Measurements from ENCODE around the gene CAPZA3. TPM values are rescaled to one million over a fixed set of nuclear protein-coding genes. Genes with fewer than 3 reads are reported as not detected.
"Not testable (repeated sequence)": the region's sequence is repeated elsewhere in the genome, so short reads cannot be mapped to it uniquely, and the experiment has no call there.

Gene CAPZA3, protein sequence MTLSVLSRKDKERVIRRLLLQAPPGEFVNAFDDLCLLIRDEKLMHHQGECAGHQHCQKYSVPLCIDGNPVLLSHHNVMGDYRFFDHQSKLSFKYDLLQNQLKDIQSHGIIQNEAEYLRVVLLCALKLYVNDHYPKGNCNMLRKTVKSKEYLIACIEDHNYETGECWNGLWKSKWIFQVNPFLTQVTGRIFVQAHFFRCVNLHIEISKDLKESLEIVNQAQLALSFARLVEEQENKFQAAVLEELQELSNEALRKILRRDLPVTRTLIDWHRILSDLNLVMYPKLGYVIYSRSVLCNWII
- total RNA-seq (2014; rRNA removed; shearing (Covaris generic)): not detected in 2 replicates

DNA sequence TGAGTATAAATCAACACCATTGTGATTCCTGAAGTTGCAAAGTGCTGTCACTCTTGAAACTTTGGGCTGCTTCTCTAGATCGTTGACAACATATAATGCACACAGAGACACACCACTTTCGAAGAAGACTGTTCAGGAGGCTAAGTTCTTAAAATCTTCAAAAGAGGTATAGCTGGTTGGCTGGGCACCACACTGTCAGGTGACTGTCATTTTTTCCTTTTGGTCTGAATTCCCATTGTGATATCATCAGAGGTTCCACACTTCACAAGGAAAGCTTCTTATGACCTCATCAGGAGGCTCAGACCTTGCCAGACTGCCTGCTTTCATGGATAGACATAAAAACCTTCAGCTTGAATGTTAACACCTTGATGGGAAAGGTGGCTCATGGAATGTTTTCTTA is at the start of gene CAPZA3, which contains the start of gene PLCZ1:
CAPZA3 (plus strand) TSS at position 301 of the 400 bp plus-strand sequence. CDS start 150 bp downstream, outside the sequence.
PLCZ1 (minus strand) TSS at position 194 of the 400 bp plus-strand sequence. CDS start 641 bp downstream, outside the sequence.
- no peak for DNase-seq (ENCODE audit: low read depth)

DNA sequence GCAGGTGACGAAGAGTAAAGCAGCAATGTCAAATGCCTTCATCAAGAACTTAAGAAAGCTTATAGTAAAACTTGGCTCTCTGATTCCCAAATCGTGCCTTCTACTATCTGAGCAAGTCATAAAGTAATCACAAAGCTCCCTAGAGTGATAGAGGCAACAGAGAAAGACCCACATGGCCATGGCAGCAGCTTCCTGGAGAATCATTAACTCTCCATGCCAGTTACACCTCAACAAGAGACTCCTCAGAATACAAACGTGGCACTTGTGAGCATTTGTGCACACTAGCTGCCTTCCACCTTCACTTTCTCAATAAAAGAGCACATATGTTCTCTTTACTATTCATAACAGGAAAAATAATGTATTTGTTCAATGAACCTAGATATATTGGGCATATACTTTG is 48.1 kb upstream of the CAPZA3 start:
- DNase-seq (ENCODE audit: low read depth): no peak

DNA sequence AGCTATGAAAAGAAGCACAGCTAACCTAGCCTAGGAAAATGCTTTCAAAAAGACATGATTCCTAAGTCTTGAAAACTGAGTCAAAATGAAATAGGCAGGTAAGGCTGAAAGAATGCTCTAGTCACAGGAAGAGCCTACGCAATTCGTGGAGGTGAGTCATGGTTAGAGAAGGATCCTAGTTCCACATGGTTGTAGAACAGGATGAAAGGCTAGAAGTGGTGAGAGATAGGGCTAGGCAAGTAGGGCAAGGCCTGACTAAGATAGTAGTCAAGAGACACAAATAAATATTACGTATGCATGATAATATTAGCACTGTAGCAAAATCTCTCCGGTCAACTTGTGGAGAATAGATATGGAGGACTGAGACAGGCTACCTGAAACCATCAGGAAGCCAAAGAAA is 47.3 kb upstream of the CAPZA3 start:
- no peak for DNase-seq (ENCODE audit: low read depth)

DNA sequence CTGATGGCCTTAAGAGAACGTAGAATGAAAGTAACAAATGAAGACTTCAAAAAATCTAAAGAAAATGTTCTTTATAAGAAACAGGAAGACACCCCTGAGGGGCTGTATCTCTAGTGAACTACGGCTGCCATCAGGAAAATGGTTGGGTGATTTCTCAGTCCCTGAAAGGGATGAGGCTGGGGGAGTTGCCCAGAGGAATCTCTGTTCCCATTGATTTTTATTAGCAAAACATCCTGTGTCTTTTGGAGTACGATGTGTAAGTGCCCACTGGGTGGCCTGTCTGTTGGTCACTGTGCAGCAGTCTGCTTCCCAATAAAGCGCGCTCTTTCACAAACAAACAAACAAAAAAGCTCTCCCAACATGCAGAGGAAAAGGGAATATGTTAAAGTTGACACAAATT is 43.9 kb upstream of the CAPZA3 start:
- not testable (repeated sequence) for DNase-seq (ENCODE audit: low read depth)

DNA sequence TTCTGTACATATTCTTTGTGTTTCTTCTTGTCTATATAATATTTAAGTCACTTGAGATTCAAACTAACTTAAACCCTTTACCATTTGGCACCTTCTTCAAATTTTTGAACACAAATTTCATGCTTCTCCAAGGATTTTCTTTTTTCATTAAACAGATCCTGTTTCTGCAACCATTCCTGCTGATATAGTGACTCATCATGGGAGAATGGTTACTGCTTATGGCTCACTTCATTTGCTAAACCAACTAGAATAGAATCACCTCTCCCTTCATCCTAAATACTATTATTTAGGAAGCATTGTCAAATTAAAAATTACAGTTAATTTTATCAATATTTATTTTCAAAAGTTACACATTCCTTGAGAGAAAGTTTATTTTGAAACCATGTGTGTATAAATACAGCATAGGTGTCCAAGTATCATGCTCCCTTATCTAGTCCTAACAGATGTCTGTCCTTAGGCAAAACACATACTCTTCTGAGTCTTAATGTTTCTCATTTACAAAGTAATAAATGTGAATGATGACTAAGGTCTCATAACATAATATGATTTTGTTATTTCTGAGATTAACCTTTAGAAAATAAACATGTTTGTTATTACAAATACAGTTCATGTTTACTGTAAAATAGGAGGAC is 40.8 kb upstream of the CAPZA3 start:
- no peak for DNase-seq (ENCODE audit: low read depth)

DNA sequence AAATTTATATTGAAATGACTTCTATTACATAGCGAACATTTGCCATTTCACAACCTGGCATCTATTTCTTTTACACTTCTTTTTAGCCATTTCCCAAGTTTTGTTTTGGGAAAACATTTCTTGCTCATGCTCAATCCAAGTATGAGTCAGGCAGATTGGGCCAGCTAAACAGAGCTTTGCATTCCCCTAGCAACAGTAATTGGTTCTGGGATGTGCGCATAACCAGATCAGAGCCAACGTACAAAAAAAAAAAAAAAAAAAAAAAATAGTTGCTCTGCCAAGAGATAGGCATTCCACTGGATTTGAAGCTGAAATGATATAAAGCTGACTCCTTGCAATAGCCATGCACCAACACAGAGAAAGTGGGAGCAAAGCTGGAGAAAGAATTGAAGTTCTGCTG is 37.6 kb upstream of the CAPZA3 start:
- DNase-seq (ENCODE audit: low read depth): no peak

DNA sequence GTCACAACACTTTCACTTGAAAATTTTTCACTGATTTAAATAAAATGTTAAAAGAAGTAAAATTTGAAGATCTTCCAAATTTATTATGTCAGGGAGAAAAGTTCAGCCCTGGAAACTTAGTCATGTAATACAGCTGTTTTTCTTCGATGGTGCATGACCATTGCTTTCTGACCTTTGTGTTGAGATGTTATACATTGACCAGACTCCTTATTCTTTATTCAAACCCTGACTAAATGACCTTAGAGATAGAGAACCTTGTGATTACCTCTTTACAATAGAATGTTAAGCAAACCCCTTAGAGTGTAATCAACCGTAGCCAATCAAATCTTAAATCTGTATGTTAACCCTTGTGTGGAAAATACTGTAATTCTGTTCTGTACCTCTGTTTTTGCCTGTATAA is 34.6 kb upstream of the CAPZA3 start:
- no peak for DNase-seq (ENCODE audit: low read depth)

DNA sequence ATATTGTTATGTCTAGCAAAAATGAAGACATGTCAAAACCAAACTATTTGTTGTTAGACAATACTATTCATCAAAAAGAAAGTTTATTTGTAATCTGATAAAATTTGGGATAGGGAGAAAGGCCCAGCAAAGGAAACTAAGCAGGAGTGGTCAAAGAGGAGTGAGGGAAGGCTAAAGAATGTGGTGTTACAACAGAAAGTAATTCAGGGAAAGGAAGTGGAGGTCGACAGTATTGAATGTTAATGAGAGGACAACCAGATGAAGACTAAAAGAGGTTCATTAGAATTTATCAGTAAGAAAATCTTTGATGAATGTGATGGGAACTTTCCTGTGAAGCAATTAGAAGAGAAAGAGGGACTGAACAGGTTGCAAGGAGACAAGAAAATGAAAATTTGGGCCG is 34.0 kb upstream of the CAPZA3 start:
- DNase-seq (ENCODE audit: low read depth): no peak

DNA sequence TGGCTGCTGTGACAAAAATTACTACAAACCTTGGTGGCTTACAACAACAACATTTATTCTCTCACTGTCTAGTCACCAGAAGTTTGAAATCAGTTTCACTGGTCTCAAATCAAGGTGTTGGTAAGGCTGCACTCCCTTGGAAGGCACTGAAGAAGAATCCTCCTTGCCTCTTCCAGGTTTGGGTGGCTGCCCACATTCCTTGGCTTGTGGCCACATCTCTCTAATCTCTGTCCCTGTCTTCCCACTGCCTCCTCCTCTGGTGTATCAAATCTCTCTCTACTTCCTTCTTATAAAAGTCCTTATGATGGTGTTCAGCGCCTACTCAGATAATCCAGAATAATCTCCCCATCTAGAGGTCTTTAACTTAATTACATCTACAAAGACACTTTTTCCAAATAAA is 31.1 kb upstream of the CAPZA3 start:
- no peak for DNase-seq (ENCODE audit: low read depth)

DNA sequence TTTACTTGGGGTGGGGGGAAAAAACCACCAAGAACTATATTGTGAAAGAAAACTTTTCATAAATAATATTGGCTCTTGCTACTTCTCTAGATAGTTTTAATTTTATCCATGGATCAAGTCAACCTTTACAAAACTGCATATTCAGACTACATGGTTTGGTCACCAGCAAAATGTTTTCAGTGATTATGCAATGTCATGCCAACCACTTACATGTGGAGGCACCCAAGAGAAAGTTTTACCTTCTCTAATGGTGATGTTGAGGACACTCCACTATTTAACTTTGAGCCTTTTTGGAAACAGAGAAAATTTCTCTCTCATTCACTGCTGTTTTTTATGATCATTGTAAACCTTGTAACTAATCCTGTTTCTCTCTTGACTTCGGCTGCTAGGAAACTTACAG is 21.7 kb upstream of the CAPZA3 start:
- no peak for DNase-seq (ENCODE audit: low read depth)

DNA sequence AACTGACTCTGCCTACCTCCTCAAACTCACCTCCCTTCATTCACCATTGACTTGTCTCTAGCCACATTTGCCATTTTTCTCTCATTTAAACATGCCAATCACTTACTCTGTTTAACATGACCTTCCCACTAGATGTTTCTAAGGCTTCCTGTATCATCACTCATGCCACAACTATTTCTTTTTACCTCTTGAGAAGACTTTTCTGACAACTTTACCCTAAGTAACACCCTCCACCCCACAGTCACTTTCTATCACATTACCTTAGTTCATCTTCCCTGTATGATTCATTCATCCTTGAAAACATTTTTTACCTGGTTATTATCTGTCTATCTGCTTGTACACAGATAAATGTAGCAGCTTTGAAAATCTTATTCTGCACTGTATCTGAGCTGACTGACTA is 19.5 kb upstream of the CAPZA3 start:
- DNase-seq (ENCODE audit: low read depth): no peak

DNA sequence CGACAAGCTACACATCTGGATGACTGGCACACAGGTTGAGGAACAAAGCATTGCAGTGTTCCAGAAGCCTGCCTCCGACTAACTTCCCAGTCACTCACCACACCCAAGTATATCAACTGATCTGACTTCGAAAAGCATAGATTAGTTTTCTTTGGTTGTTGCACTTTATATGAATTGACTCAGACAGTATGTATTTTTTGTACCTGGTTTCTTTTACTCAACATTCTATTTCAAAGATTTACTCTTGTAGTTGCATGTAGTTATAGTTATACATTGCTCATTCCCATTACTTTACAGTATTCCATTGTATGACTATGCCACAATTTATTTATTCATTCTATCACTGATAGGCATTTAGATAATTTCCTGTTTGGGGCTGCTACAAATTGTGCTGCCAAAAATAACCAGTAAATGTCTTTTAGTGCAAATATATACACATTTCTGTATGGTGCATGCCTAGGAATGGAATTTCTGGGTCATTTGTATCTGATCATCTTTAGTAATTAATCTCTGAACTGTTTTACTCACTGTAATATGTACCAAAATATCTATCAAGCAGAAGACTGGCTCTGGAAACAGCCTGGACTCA is 17.9 kb upstream of the CAPZA3 start:
- DNase-seq (ENCODE audit: low read depth): no peak

DNA sequence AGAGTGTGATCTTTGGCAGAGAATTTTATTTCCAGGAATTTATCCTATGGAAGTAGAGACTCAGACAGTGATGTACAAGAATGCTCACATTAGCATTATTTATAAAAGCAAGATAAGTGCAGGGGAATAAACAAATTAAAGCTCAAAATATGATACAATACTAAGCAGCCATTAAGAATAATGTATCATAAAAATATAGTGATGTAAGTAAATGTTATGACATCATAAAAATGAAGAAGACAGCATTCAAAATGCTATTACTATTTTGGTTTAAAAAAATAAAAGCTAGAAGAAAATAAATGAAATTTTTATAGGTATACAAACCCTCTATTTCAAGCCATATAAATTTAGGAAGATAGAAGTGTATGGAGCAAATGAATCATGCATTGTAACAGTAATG is 17.2 kb upstream of the CAPZA3 start:
- DNase-seq (ENCODE audit: low read depth): no peak

DNA sequence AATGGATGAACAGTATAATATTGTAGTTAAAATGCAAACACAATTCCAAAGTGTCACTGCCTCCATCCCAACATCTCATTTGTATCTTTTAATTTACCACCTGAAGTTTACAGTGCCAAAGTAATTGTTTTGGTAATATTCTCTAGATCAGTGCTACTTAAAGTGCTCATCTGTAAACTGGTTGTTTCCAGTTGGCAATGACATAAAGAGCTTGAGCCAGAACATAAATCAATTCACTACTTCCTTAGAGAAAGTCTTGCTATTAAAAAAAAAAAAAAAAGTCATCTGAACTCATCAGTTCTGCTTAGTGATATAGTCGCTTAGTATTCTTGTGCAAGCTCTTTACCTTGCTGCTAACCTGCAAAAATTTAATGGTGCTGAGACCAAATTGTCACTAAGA is 16.5 kb upstream of the CAPZA3 start:
- no peak for DNase-seq (ENCODE audit: low read depth)

DNA sequence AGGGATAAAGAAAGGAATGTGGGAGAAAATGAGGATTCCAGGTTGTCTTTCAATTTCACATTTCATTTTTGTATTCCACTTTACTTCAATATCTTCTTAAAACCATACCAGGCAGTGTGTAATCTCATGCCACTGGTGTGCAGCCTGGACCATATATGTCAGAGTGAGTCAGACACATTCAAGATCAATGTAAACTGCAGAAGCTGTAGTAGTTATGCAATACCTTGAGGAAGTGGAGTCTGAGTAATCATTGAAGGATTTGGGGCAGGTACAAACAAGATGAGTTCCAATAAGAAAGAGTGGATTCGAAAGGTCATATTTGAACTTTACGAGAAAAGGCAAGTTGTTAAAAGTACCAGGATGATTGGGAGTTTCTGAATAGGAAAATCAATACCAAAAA is 14.2 kb upstream of the CAPZA3 start:
- no peak for DNase-seq (ENCODE audit: low read depth)

DNA sequence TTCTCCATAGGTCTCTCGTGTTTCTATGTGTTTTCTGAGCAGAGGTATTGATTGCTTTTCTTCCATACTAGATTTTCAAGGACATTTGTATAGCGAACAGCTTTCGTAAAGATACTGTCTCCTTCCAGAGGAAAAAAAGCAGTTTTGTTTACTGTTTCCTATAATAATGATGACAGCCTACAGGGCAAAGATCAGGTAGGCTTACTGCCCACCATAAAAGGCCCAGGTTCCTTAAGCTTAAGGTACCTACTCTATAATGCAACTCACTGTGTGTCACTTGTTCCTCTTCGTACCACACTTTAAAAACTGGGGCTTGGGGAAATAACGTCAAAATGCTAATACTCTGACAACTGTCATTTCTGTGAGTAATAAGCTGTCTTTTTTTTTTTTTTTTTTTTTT is 6.8 kb upstream of the CAPZA3 start:
- no peak for DNase-seq (ENCODE audit: low read depth)

DNA sequence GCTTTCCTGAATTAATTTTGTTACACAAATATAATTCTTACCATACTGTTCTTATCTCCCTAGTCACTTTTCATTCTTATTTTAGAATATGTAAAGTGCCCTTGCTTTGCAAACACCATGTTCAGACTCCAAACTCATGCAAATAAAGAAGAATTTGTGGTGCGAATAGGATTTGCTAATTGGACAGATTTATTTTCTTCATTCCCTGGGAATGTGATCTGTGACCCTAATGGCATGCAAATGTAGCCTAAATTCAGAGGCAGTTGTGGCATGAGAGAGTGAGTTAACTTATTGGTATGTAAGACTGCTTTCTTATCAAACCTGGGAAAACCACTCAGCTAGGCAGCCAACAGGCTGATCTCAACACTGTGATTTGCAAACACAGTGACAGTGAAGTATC is 10.0 kb downstream of the CAPZA3 start:
- DNase-seq (ENCODE audit: low read depth): peak; percentile 3

DNA sequence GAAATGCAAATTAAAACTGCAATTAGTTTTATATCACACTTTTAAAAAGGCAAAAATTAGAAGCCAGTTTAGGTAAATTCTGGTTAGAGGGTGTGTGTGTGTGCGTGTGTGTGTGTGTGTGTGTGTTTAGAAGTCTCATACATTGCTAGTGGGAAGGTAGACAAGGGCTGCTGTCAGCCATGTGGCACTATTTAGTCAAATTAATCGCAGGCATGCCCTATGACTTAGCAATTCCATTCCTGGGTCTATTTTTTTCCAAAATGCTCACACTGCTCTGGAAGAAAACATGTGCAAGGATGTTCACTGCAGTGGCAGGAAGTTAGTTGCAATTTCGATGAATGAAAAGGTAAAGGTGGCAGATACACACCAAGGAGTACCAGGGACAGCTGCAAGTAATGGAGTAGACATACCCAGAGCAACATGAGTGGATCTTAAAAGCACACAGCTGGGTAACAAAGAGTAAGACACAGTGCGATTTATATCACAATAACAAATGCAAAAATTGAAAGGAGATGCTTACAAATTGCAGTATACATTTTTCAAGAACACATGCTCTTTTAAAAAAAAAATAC is 11.6 kb downstream of the CAPZA3 start:
- DNase-seq (ENCODE audit: low read depth): no peak

DNA sequence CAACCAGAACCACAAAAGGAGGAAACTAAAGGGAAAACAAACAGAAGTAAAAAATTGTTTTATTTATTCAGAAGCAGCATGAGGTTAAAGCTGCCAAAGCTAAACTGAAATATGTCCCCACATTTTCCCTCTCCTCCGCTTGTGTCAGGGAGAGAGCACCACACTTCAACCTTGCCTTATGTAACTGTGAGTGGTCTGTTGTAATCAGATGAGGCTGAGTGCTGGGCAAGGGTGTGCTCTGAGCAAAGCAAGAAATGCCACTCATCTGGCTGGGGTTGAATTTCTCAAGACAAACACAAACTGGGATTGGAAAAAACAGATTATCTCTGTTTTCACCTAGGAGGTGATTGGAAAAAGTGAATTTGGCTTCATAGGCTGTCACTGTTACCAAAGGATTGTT is 12.2 kb downstream of the CAPZA3 start:
- no peak for DNase-seq (ENCODE audit: low read depth)

DNA sequence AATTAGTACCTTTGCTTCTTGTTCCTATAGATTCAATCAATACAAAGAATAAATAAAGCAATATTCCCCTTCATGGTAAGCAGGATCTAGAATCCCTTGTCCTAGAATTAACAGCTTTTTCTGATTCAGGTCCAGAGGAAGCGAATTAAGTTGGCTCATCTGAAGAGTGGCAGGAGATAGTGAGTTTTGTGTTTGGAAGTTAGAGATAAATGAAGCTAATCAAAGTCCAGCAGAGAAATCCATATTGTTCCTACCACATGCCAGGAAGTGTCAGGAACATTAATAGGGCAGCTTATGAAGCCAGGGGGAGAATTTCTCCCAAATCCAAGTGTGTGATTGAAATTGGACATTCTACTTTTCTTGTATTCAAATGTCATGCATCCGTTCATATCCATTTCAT is 13.9 kb downstream of the CAPZA3 start:
- DNase-seq (ENCODE audit: low read depth): no peak

DNA sequence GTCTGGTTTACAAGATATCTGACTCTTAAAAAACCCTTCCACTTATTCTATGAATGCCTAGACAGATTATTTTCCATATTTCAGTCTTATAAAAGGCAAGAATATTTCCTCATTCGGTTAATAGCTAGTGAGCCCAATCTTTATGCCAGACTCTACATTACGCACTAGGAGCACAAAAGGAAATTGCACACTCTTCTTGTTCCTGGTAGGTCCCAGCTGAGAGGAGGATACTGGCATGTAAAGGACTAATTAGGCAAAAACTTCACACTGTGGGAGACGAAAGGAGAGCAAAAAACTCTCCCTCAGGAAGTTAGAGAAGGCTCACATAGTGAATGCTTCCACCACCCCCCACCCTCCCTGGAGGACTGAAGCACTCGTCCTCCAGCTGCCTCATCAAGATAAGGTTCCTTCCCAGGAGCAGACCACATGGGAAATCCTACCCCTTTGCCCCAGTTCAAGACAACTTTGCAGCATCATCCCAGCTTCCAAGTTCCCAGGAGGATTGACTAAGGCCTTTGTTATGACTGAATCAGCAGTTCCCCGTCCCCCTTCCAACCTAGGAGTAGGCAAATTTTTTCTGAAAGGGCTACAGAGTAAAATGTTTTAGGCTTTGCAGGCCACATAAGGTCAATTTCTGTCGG is 14.5 kb downstream of the CAPZA3 start:
- DNase-seq (ENCODE audit: low read depth): peak; percentile 15

DNA sequence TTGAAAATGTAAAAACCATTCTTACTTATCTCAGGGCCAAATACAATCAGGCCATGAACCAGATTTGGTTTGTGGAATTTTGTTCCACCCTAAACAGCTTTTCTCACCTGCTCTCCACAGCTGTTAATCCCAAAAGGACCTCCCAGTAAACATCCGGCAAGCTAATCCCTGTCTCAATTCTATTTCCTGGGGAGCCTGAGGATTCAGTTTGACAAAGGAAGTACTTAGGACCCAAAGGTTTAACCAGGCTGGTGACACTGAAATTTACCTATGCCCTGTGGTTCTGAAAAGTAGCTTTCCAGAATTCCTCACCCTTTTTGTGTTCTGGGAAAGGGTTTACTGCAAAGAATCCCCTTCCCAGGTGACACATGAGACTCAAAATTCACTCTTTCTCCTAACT is 15.0 kb downstream of the CAPZA3 start:
- no peak for DNase-seq (ENCODE audit: low read depth)
